Mesendoderm (in vitro differentiated cells): ENCODE measurements around the gene SRSF11.
A peak's percentile ranks its signal among the peaks of the same experiment; 100 is the strongest.

Experiments
- DNase-seq: peaks from one replicate; pipeline ENCODE4 v3.0.0; 2013
- H2AK5ac ChIP-seq: 2 replicates; pipeline ENCODE4 v1.6.1; 2013; ENCODE audit warnings: low read length, inconsistent platforms
- H2BK120ac ChIP-seq: 2 replicates; pipeline ENCODE4 v1.6.1; 2013; ENCODE audit warnings: low read depth, mild to moderate bottlenecking, low read length, moderate library complexity, mixed read lengths
- H2BK15ac ChIP-seq: replicated peaks from 2 replicates; pipeline ENCODE4 v1.6.1; 2013; ENCODE audit warnings: low read depth, mild to moderate bottlenecking, moderate library complexity
- H2BK5ac ChIP-seq: 2 replicates; pipeline ENCODE4 v1.6.1; 2013; ENCODE audit warnings: low read length, inconsistent platforms
- H3K18ac ChIP-seq: 2 replicates; pipeline ENCODE4 v1.6.1; 2013; ENCODE audit warnings: mild to moderate bottlenecking, low read length, mixed read lengths
- H3K23ac ChIP-seq: one replicate; pipeline ENCODE4 v1.6.1; 2013; ENCODE audit warnings: low read length
- H3K27ac ChIP-seq: 2 replicates; pipeline ENCODE4 v1.5.1; 2013; ENCODE audit warnings: low read depth, mild to moderate bottlenecking, inconsistent platforms, low read length, moderate library complexity
- H3K27me3 ChIP-seq: 2 replicates; pipeline ENCODE4 v1.6.1; 2013; ENCODE audit warnings: low read length, control low read depth, mild to moderate bottlenecking, inconsistent platforms; ENCODE audit not compliant: insufficient read depth, poor library complexity
- H3K36me3 ChIP-seq: 2 replicates; pipeline ENCODE4 v1.6.1; 2013; ENCODE audit warnings: low read length, inconsistent platforms; ENCODE audit not compliant: control insufficient read depth, insufficient read depth
- H3K4ac ChIP-seq: one replicate; pipeline ENCODE4 v1.6.1; 2013; ENCODE audit warnings: low read depth, mild to moderate bottlenecking, low read length, moderate library complexity
- H3K4me1 ChIP-seq: 2 replicates; pipeline ENCODE4 v1.6.1; 2013; ENCODE audit warnings: low read depth, low read length, inconsistent platforms; ENCODE audit not compliant: control insufficient read depth
- H3K4me2 ChIP-seq: 2 replicates; pipeline ENCODE4 v1.6.1; 2013; ENCODE audit warnings: low read length
- H3K4me3 ChIP-seq: 2 replicates; pipeline ENCODE4 v1.5.1; 2013; ENCODE audit warnings: mild to moderate bottlenecking, low read length
- H3K56ac ChIP-seq: one replicate; pipeline ENCODE4 v1.6.1; 2013; ENCODE audit warnings: low read length
- H3K79me1 ChIP-seq: 2 replicates; pipeline ENCODE4 v1.6.1; 2013; ENCODE audit warnings: low read length, inconsistent platforms
- H3K79me2 ChIP-seq: 2 replicates; pipeline ENCODE4 v1.6.1; 2013; ENCODE audit warnings: mild to moderate bottlenecking, low read length; ENCODE audit not compliant: control insufficient read depth, insufficient read depth
- H3K9ac ChIP-seq: 2 replicates; pipeline ENCODE4 v1.6.1; 2013; ENCODE audit warnings: low read length, inconsistent platforms
- H4K5ac ChIP-seq: one replicate; pipeline ENCODE4 v1.6.1; 2013; ENCODE audit warnings: low read length
- H4K8ac ChIP-seq: one replicate; pipeline ENCODE4 v1.6.1; 2013; ENCODE audit warnings: low read depth, mild to moderate bottlenecking, control low read depth, low read length, moderate library complexity
- WGBS: extraction: QIAGEN DNeasy Blood & Tissue Kit; methylation state at CpG from one replicate; pipeline ENCODE4 v1.1.7; 2013; ENCODE audit warnings: low lambda C conversion rate, missing lambda C conversion rate; ENCODE audit not compliant: insufficient coverage; ENCODE audit errors: extremely low coverage; 5-methylcytosine and 5-hydroxymethylcytosine counted together

Gene SRSF11

DNA sequence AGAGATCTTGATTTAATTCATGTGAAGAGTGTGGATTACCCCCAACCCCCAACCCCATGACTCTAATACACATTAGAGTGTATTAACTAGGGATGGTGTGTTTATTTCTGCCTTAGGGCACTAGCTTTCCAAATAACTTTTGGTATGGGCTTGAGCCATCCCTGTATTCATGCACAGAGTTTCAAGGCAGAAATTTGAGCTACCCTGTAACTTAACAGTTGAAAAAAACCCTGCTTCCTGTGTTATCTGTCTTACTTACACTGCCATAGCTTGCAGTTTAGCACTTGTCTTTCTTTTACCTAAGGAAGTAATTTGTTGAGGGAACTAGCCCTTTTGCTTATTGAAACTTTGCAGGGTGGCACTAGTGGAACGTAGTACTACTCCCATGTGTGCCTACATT, 6.3 kb downstream of the SRSF11 start:
- Histone ChIP-seq H3K79me2 (peaks cover 39% of the 10 kb centered on the region), H2AK5ac (no peak overlapping the region), H3K4ac (no peak overlapping the region), H2BK120ac (no peak overlapping the region), H4K5ac (no peak overlapping the region), H2BK15ac (no peak overlapping the region), H4K8ac (no peak overlapping the region), H3K79me1 (peaks cover 8% of the 10 kb centered on the region), H3K36me3 (peaks cover 2% of the 10 kb centered on the region), H3K9ac (no peak overlapping the region), H3K56ac (no peak overlapping the region), H3K4me3 (no peak overlapping the region), H3K4me2 (no peak overlapping the region), H2BK5ac (no peak overlapping the region), H3K27ac (no peak overlapping the region), H3K23ac (no peak overlapping the region), H3K18ac (no peak overlapping the region), H3K4me1 (peaks cover 1% of the 10 kb centered on the region), H3K27me3 (no peaks in the 10 kb centered on the region)
- peak; percentile 20 for DNase-seq
- no CpG with 5 or more reads among the region's 1 CpG for WGBS

DNA sequence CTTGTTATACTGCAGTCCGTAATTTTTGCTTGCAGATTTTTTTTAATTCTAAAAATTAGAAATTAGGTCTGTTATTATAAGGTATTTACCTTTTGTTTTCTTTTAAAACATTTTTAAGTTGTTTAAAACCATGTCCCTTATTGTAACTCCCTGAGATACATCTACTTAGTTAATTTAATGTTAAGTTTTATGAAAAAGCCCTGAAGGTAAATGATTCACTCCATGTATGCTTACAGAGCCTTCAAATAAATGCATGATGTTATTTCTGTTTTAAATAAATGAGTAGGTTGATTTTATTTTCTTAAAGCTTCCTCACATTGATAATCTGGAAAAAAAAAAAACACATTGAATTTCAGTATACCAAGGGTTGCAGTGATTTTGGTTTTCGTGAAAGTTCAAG, 7.5 kb downstream of the SRSF11 start:
- H3K18ac ChIP-seq: no peak overlapping the region
- no peak overlapping the region for H3K4ac ChIP-seq
- no peak overlapping the region for H3K27ac ChIP-seq
- DNase-seq: no peak
- peaks cover 2% of the 10 kb centered on the region for H3K36me3 ChIP-seq
- H3K9ac ChIP-seq: no peak overlapping the region
- H3K4me3 ChIP-seq: no peak overlapping the region
- no peak overlapping the region for H3K4me2 ChIP-seq
- H2BK120ac ChIP-seq: no peak overlapping the region
- no peak overlapping the region for H3K23ac ChIP-seq
- peaks cover 1% of the 10 kb centered on the region for H3K4me1 ChIP-seq
- no peaks in the 10 kb centered on the region for H3K27me3 ChIP-seq
- H3K79me1 ChIP-seq: peaks cover 8% of the 10 kb centered on the region
- no peak overlapping the region for H2BK5ac ChIP-seq
- no peak overlapping the region for H3K56ac ChIP-seq
- peaks cover 33% of the 10 kb centered on the region for H3K79me2 ChIP-seq
- no CpG with 5 or more reads among the region's 2 CpGs for WGBS
- H4K5ac ChIP-seq: no peak overlapping the region
- no peak overlapping the region for H2BK15ac ChIP-seq
- H2AK5ac ChIP-seq: no peak overlapping the region
- H4K8ac ChIP-seq: no peak overlapping the region

DNA sequence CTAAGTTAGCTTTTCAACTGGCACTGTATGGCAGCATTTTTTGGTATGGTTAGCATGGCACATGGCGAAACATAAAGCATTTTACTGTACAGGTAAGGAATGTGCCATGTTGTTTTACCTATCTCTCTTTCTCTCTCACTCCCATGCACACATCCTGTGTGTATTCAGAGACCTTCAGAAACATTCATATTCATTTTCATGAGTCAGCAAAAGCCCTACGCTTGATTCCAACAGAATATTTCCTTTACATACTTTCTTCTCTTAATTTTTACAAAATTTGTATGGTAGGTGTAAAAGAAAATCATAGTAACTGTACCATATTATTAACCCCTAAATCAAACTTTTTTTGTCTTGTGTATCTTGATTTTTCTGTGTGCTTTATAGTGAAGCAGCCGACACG, 10.3 kb downstream of the SRSF11 start:
- no peak overlapping the region for H2AK5ac ChIP-seq
- no peak overlapping the region for H2BK120ac ChIP-seq
- H3K4me1 ChIP-seq: no peaks in the 10 kb centered on the region
- WGBS: no CpG with 5 or more reads among the region's 4 CpGs
- no peak overlapping the region for H3K56ac ChIP-seq
- H4K5ac ChIP-seq: no peak overlapping the region
- DNase-seq: no peak
- H3K36me3 ChIP-seq: peaks cover 2% of the 10 kb centered on the region
- no peak overlapping the region for H3K23ac ChIP-seq
- H3K18ac ChIP-seq: no peak overlapping the region
- no peak overlapping the region for H4K8ac ChIP-seq
- no peak overlapping the region for H3K27ac ChIP-seq
- no peak overlapping the region for H3K4me2 ChIP-seq
- H3K4me3 ChIP-seq: no peak overlapping the region
- H3K9ac ChIP-seq: no peak overlapping the region
- no peaks in the 10 kb centered on the region for H3K27me3 ChIP-seq
- H2BK15ac ChIP-seq: no peak overlapping the region
- H3K79me2 ChIP-seq: peaks cover 13% of the 10 kb centered on the region
- H2BK5ac ChIP-seq: no peak overlapping the region
- peaks cover 6% of the 10 kb centered on the region for H3K79me1 ChIP-seq
- H3K4ac ChIP-seq: no peak overlapping the region

DNA sequence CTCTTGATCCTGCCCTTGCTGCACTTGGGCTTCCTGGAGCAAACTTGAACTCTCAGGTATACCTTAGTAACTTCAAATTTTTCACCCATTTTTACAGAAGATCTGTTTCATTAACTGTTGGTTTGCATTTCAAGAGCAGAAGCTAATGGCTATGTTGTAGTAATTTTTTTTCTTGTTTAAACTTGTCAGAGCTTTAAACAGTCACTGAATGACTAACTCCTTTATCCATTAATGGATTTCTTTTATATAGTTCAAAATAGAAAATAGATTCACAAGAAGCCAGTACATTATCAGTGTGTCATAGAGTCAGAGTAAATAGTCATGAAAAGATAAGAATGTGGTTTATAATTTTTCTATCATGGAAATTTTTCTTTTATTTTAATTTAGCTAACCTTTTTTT, 13.6 kb downstream of the SRSF11 start:
- Histone ChIP-seq H3K79me2 (no peaks in the 10 kb centered on the region), H3K4me1 (no peaks in the 10 kb centered on the region), H2BK120ac (no peak overlapping the region), H3K4me2 (no peak overlapping the region), H4K5ac (no peak overlapping the region), H3K18ac (no peak overlapping the region), H4K8ac (no peak overlapping the region), H3K27ac (no peak overlapping the region), H3K9ac (no peak overlapping the region), H3K4ac (no peak overlapping the region), H3K27me3 (no peaks in the 10 kb centered on the region), H3K4me3 (no peak overlapping the region), H3K36me3 (peaks cover 2% of the 10 kb centered on the region), H2BK15ac (no peak overlapping the region), H3K56ac (no peak overlapping the region), H2BK5ac (no peak overlapping the region), H3K79me1 (no peaks in the 10 kb centered on the region), H3K23ac (no peak overlapping the region), H2AK5ac (no peak overlapping the region)
- DNase-seq: no peak

DNA sequence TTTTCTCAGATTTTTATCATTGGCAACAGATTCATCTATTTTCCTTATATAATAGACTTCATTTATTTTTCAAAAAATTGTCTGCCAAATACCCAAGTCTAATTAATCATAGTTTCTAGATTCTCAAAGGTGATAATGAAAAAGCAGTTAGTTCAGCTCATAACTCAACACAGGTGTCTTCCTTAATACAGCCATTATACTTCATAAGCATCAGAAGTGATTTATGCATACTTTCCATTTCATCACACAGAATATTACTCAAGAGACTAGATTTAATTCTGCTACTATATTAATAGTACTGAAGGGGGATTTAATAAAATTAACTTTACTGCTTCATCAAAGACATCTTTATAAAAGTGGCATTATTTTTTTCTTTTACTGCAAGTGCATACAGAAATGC, 18.8 kb downstream of the SRSF11 start:
- no peak for DNase-seq
- Histone ChIP-seq H3K36me3 (peaks cover 8% of the 10 kb centered on the region), H3K4me1 (no peaks in the 10 kb centered on the region)

DNA sequence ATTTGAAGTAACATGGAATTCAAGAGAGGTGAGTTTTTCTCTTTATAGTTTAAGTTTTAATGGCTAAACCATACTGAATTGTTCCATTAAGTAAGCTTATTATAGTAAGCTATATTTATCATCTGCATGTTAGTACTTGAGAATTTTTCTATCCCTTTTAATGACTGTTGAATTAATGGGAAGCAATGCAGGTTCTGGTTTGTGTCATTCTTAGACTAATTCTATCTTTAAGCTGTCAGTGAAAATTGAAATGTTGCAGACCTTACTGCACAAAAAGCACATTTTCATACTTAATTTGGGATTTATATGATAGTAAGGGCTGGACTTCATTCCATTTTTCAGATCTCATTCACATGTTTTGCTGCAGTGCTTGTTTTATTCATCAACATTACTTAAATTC, 25.9 kb downstream of the SRSF11 start:
- H3K4me1 ChIP-seq: no peaks in the 10 kb centered on the region
- H4K5ac ChIP-seq: no peak overlapping the region
- H3K27ac ChIP-seq: no peak overlapping the region
- H4K8ac ChIP-seq: no peak overlapping the region
- H3K79me1 ChIP-seq: no peaks in the 10 kb centered on the region
- H3K56ac ChIP-seq: no peak overlapping the region
- no peak overlapping the region for H3K4ac ChIP-seq
- H3K79me2 ChIP-seq: no peaks in the 10 kb centered on the region
- H2BK15ac ChIP-seq: no peak overlapping the region
- no peak overlapping the region for H2AK5ac ChIP-seq
- H3K4me3 ChIP-seq: no peak overlapping the region
- no peak overlapping the region for H3K23ac ChIP-seq
- no peak overlapping the region for H3K18ac ChIP-seq
- no peaks in the 10 kb centered on the region for H3K27me3 ChIP-seq
- H2BK120ac ChIP-seq: no peak overlapping the region
- H3K9ac ChIP-seq: no peak overlapping the region
- peaks cover 6% of the 10 kb centered on the region for H3K36me3 ChIP-seq
- no peak for DNase-seq
- no peak overlapping the region for H3K4me2 ChIP-seq
- H2BK5ac ChIP-seq: no peak overlapping the region

More for the DNA sequence above, 18.8 kb downstream of the SRSF11 start:
- no peak overlapping the region for H3K23ac ChIP-seq
- no peak overlapping the region for H4K8ac ChIP-seq
- H2BK120ac ChIP-seq: no peak overlapping the region
- H3K18ac ChIP-seq: no peak overlapping the region
- no peak overlapping the region for H2BK5ac ChIP-seq
- H4K5ac ChIP-seq: no peak overlapping the region
- no peak overlapping the region for H3K27ac ChIP-seq
- H3K56ac ChIP-seq: no peak overlapping the region
- H3K79me2 ChIP-seq: no peaks in the 10 kb centered on the region
- no peak overlapping the region for H2BK15ac ChIP-seq
- H3K4me2 ChIP-seq: no peak overlapping the region
- no peak overlapping the region for H3K4me3 ChIP-seq
- no peaks in the 10 kb centered on the region for H3K79me1 ChIP-seq
- no peak overlapping the region for H2AK5ac ChIP-seq
- H3K4ac ChIP-seq: no peak overlapping the region
- H3K9ac ChIP-seq: no peak overlapping the region
- H3K27me3 ChIP-seq: no peaks in the 10 kb centered on the region
